H9 (cell line): ENCODE measurements around the gene ATP8B4. TPM values are rescaled to one million over a fixed set of nuclear protein-coding genes. Genes with fewer than 3 reads are reported as not detected.

Source experiments
- DNase-seq: peaks from one replicate; pipeline ENCODE4 v3.0.0-alpha.2; 2017
- H2AFZ ChIP-seq: one replicate; pipeline ENCODE4 v1.6.1; 2013; ENCODE audit warnings: mild to moderate bottlenecking, low read length, control low read depth, moderate library complexity
- H2AK5ac ChIP-seq: 2 replicates; pipeline ENCODE4 v1.6.1; 2013; ENCODE audit warnings: low read length, control low read depth, mixed read lengths; ENCODE audit not compliant: insufficient read length
- H2BK120ac ChIP-seq: one replicate; pipeline ENCODE4 v1.6.1; 2013; ENCODE audit warnings: low read depth, mild to moderate bottlenecking, low read length, control low read depth, inconsistent platforms; ENCODE audit not compliant: poor library complexity, severe bottlenecking
- H2BK12ac ChIP-seq: 2 replicates; pipeline ENCODE4 v1.6.1; 2013; ENCODE audit warnings: low read length, control low read depth, mixed read lengths, low read depth; ENCODE audit not compliant: insufficient read length
- H2BK15ac ChIP-seq: 2 replicates; pipeline ENCODE4 v1.6.1; 2013; ENCODE audit warnings: low read depth, low read length, control low read depth
- H2BK20ac ChIP-seq: one replicate; pipeline ENCODE4 v1.6.1; 2013; ENCODE audit warnings: low read depth, mild to moderate bottlenecking, low read length, control low read depth, inconsistent platforms; ENCODE audit not compliant: poor library complexity, severe bottlenecking
- H2BK5ac ChIP-seq: 2 replicates; pipeline ENCODE4 v1.6.1; 2013; ENCODE audit warnings: low read length, control low read depth, mixed read lengths; ENCODE audit not compliant: insufficient read length
- H3K14ac ChIP-seq: 2 replicates; pipeline ENCODE4 v1.6.1; 2013; ENCODE audit warnings: low read length, control low read depth; ENCODE audit not compliant: insufficient read depth
- H3K18ac ChIP-seq: 2 replicates; pipeline ENCODE4 v1.6.1; 2013; ENCODE audit warnings: low read depth, mild to moderate bottlenecking, mixed read lengths, low read length, control low read depth; ENCODE audit not compliant: insufficient read length
- H3K23ac ChIP-seq: 2 replicates; pipeline ENCODE4 v1.6.1; 2013; ENCODE audit warnings: low read length, control low read depth, mixed read lengths, low read depth; ENCODE audit not compliant: insufficient read length
- H3K23me2 ChIP-seq: 2 replicates; pipeline ENCODE4 v1.6.1; 2013; ENCODE audit warnings: low read depth, mild to moderate bottlenecking, mixed read lengths, low read length, control low read depth; ENCODE audit not compliant: insufficient read length, poor library complexity, severe bottlenecking
- H3K27ac ChIP-seq: 2 replicates; pipeline ENCODE4 v1.5.1; 2013; ENCODE audit warnings: low read length, control low read depth, mixed read lengths, low read depth; ENCODE audit not compliant: insufficient read length
- H3K27me3 ChIP-seq: 2 replicates; pipeline ENCODE4 v1.6.1; 2013; ENCODE audit warnings: low read length, control low read depth, inconsistent platforms; ENCODE audit not compliant: insufficient read depth
- H3K4ac ChIP-seq: 2 replicates; pipeline ENCODE4 v1.6.1; 2013; ENCODE audit warnings: low read depth, mild to moderate bottlenecking, control low read depth, inconsistent platforms, low read length, moderate library complexity
- H3K4me1 ChIP-seq: 2 replicates; pipeline ENCODE4 v1.6.1; 2013; ENCODE audit warnings: low read length, control low read depth, inconsistent platforms; ENCODE audit not compliant: insufficient read depth
- H3K4me2 ChIP-seq: 2 replicates; pipeline ENCODE4 v1.6.1; 2013; ENCODE audit warnings: low read length, control low read depth, mixed read lengths; ENCODE audit not compliant: insufficient read length, insufficient read depth
- H3K56ac ChIP-seq: 2 replicates; pipeline ENCODE4 v1.6.1; 2013; ENCODE audit warnings: low read depth, mild to moderate bottlenecking, mixed read lengths, low read length, control low read depth; ENCODE audit not compliant: insufficient read length
- H3K79me1 ChIP-seq: 2 replicates; pipeline ENCODE4 v1.6.1; 2013; ENCODE audit warnings: low read depth, mild to moderate bottlenecking, moderate library complexity, low read length, control low read depth, inconsistent platforms; ENCODE audit not compliant: insufficient read depth, poor library complexity, severe bottlenecking
- H3K79me2 ChIP-seq: 2 replicates; pipeline ENCODE4 v1.6.1; 2013; ENCODE audit warnings: low read length, control low read depth, inconsistent platforms; ENCODE audit not compliant: insufficient read depth
- H3K9ac ChIP-seq: 2 replicates; pipeline ENCODE4 v1.6.1; 2013; ENCODE audit warnings: low read length, control low read depth, mixed read lengths; ENCODE audit not compliant: insufficient read length; ENCODE audit errors: extremely low read depth
- H3K9me3 ChIP-seq: one replicate; pipeline ENCODE4 v1.6.1; 2013; ENCODE audit warnings: low read depth, low read length, inconsistent platforms; ENCODE audit not compliant: control insufficient read depth
- H3T11ph ChIP-seq: one replicate; pipeline ENCODE4 v1.6.1; 2013; ENCODE audit warnings: mild to moderate bottlenecking, low read length, control low read depth, inconsistent platforms
- H4K20me1 ChIP-seq: one replicate; pipeline ENCODE4 v1.6.1; 2013; ENCODE audit not compliant: control insufficient read depth, insufficient read length, insufficient read depth
- H4K5ac ChIP-seq: 2 replicates; pipeline ENCODE4 v1.6.1; 2013; ENCODE audit warnings: low read depth, mild to moderate bottlenecking, mixed read lengths, low read length, control low read depth; ENCODE audit not compliant: insufficient read length
- H4K8ac ChIP-seq: replicated peaks from 2 replicates; pipeline ENCODE4 v1.6.1; 2013; ENCODE audit warnings: low read length, control low read depth, mixed read lengths, low read depth; ENCODE audit not compliant: insufficient read length
- H4K91ac ChIP-seq: 2 replicates; pipeline ENCODE4 v1.6.1; 2013; ENCODE audit warnings: low read depth, mild to moderate bottlenecking, moderate library complexity, mixed read lengths, low read length, control low read depth; ENCODE audit not compliant: insufficient read length
- H3K27ac Mint-ChIP-seq, 3 experiments: 2 replicates in 2 of 3; 3 replicates in 1 of 3; pipeline ENCODE4 v1.8.0; 2020 to 2021; ENCODE audit warnings: mixed read lengths in 3 of 3, mild to moderate bottlenecking in 1 of 3, moderate library complexity in 1 of 3
- H3K27me3 Mint-ChIP-seq: 2 replicates; pipeline ENCODE4 v1.8.0; 2021; ENCODE audit warnings: low read depth, mild to moderate bottlenecking, moderate library complexity, mixed read lengths
- H3K36me3 Mint-ChIP-seq, 3 experiments: 2 replicates in 2 of 3; 3 replicates in 1 of 3; pipeline ENCODE4 v1.8.0; 2020 to 2021; ENCODE audit warnings: low read depth in 3 of 3, mixed read lengths in 3 of 3; ENCODE audit not compliant: insufficient read depth in 1 of 3
- H3K4me1 Mint-ChIP-seq, 2 experiments: 2 replicates each; pipeline ENCODE4 v1.8.0; 2020; ENCODE audit warnings: mixed read lengths in 2 of 2
- H3K4me3 Mint-ChIP-seq, 2 experiments: 2 replicates in 1 of 2; 3 replicates in 1 of 2; pipeline ENCODE4 v1.8.0; 2020 to 2021; ENCODE audit warnings: mild to moderate bottlenecking in 2 of 2, mixed read lengths in 2 of 2, moderate library complexity in 1 of 2
- H3K9me3 Mint-ChIP-seq, 2 experiments: 2 replicates in 1 of 2; 3 replicates in 1 of 2; pipeline ENCODE4 v1.8.0; 2020; ENCODE audit warnings: mild to moderate bottlenecking in 2 of 2, mixed read lengths in 2 of 2, moderate library complexity in 1 of 2
- CTCF ChIP-seq: fragments of 200-600 bp; sonication (generic); conservative IDR thresholded peaks from 3 replicates; pipeline ENCODE4 v1.8.0; 2021; ENCODE audit warnings: antibody characterized with exemption, mild to moderate bottlenecking
- WGBS: extraction: QIAGEN DNeasy Blood & Tissue Kit; methylation state at CpG from one replicate; pipeline ENCODE4 v1.1.7; 2013; ENCODE audit warnings: missing lambda C conversion rate, low lambda C conversion rate, mixed read lengths; ENCODE audit not compliant: insufficient read length; ENCODE audit errors: extremely low coverage; 5-methylcytosine and 5-hydroxymethylcytosine counted together
- total RNA-seq: library from RNA; stranded (reverse); gene quantifications from 2 replicates; pipeline ENCODE4 v1.2.1, GENCODE V29; 2021

The ATP8B4 gene
- total RNA-seq, 1 experiment from 2014 or later, result 0.52 TPM

GRCh38 chr15:50106457-50106856 is 12.6 kb downstream of the ATP8B4 start:
- H3K18ac ChIP-seq, result no peak overlapping the region
- H2BK20ac ChIP-seq, result no peak overlapping the region
- no peak overlapping the region for H4K91ac ChIP-seq
- H3K14ac ChIP-seq, result no peak overlapping the region
- no peak overlapping the region for H2BK12ac ChIP-seq
- no peak overlapping the region for H3K9ac ChIP-seq
- no peak overlapping the region for H4K8ac ChIP-seq
- no peak overlapping the region for H2AFZ ChIP-seq
- no peak overlapping the region for H3K4me2 ChIP-seq
- H2BK5ac ChIP-seq, result no peak overlapping the region
- Mint-ChIP-seq H3K27me3 (no peaks in the 10 kb centered on the region), H3K27ac (no peak overlapping the region), H3K4me3 (no peak overlapping the region), H3K4me1 (peaks cover 6% of the 10 kb centered on the region in 2 experiments), H3K9me3 (no peaks in the 10 kb centered on the region), H3K36me3 (no peaks in the 10 kb centered on the region)
- H3K27ac ChIP-seq, result no peak overlapping the region
- no peaks in the 10 kb centered on the region for H3K4me1 ChIP-seq
- H4K20me1 ChIP-seq, result no peaks in the 10 kb centered on the region
- no peak overlapping the region for H2AK5ac ChIP-seq
- no peak overlapping the region for H3T11ph ChIP-seq
- no peak overlapping the region for H4K5ac ChIP-seq
- H3K56ac ChIP-seq, result no peak overlapping the region
- no peak overlapping the region for H3K23ac ChIP-seq
- no peak overlapping the region for H2BK15ac ChIP-seq
- no peak overlapping the region for H3K4ac ChIP-seq
- no peak for TF ChIP-seq CTCF
- no peaks in the 10 kb centered on the region for H3K79me1 ChIP-seq
- H3K79me2 ChIP-seq, result no peaks in the 10 kb centered on the region
- no peaks in the 10 kb centered on the region for H3K9me3 ChIP-seq
- no peaks in the 10 kb centered on the region for H3K23me2 ChIP-seq
- WGBS, result no CpG with 5 or more reads among the region's 5 CpGs
- H3K27me3 ChIP-seq, result no peaks in the 10 kb centered on the region
- H2BK120ac ChIP-seq, result no peak overlapping the region
- no peak for DNase-seq
